DOHH2 (cell line): Measurements from ENCODE around the gene NKD1.

Source experiments
- EZH2phosphoT487 ChIP-seq: fragments of 200-600 bp; sonication (generic); IDR thresholded peaks from 2 replicates; pipeline ENCODE4 v1.6.1; 2017; ENCODE audit warnings: borderline replicate concordance, mild to moderate bottlenecking, antibody characterized with exemption, low read length, moderate library complexity, mixed read lengths
- TF ChIP-seq, protein P1 (sequence below): fragments of 200-600 bp; sonication (generic); IDR thresholded peaks from one replicate; pipeline ENCODE4 v1.5.1; 2014; ENCODE audit warnings: antibody characterized with exemption, mild to moderate bottlenecking, low read depth, low read length; ENCODE audit not compliant: poor library complexity, severe bottlenecking

DNA sequence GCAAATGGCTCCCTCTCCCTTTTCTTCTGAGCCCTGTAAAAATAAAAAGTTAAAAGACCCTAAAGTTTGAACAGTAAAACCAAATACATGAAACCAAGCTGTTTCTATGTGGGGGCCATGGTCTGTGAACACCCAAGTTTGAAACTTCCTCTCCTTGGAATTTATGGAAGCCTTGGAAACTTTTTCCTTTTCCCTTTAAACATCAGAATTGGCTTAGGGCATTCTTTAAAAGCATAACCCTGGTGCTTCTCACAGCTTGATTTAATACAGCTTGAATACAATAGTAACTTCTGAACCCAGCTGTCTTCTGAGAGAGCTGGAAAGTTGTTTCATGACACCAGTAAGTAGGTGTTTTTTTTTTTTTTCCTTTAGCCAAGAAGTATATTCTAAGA, 26.5 kb downstream of the NKD1 start:
- TF ChIP-seq, protein P1, sequence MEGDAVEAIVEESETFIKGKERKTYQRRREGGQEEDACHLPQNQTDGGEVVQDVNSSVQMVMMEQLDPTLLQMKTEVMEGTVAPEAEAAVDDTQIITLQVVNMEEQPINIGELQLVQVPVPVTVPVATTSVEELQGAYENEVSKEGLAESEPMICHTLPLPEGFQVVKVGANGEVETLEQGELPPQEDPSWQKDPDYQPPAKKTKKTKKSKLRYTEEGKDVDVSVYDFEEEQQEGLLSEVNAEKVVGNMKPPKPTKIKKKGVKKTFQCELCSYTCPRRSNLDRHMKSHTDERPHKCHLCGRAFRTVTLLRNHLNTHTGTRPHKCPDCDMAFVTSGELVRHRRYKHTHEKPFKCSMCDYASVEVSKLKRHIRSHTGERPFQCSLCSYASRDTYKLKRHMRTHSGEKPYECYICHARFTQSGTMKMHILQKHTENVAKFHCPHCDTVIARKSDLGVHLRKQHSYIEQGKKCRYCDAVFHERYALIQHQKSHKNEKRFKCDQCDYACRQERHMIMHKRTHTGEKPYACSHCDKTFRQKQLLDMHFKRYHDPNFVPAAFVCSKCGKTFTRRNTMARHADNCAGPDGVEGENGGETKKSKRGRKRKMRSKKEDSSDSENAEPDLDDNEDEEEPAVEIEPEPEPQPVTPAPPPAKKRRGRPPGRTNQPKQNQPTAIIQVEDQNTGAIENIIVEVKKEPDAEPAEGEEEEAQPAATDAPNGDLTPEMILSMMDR = no peak
- no peak for TF ChIP-seq EZH2phosphoT487
